Lung microvascular endothelial cell (primary cell): ENCODE measurements around the gene BRD3OS. TPM values are rescaled to one million over a fixed set of nuclear protein-coding genes. Genes with fewer than 3 reads are reported as not detected.

Experiments
- DNase-seq, 2 donors: peaks; one replicate each; pipeline versions ENCODE4 v3.0.0 to v3.0.0-alpha.2; 2010; ENCODE audit warnings: low read depth in 2 of 2
- total RNA-seq: library from RNA; depleted of rRNA; stranded (reverse); fragments of >200 nt; gene quantifications from 2 replicates; pipeline ENCODE4 v1.2.1, GENCODE V29; 2014

BRD3OS gene
- total RNA-seq, 1 donor from 2014 or later, result 4.8 TPM

DNA sequence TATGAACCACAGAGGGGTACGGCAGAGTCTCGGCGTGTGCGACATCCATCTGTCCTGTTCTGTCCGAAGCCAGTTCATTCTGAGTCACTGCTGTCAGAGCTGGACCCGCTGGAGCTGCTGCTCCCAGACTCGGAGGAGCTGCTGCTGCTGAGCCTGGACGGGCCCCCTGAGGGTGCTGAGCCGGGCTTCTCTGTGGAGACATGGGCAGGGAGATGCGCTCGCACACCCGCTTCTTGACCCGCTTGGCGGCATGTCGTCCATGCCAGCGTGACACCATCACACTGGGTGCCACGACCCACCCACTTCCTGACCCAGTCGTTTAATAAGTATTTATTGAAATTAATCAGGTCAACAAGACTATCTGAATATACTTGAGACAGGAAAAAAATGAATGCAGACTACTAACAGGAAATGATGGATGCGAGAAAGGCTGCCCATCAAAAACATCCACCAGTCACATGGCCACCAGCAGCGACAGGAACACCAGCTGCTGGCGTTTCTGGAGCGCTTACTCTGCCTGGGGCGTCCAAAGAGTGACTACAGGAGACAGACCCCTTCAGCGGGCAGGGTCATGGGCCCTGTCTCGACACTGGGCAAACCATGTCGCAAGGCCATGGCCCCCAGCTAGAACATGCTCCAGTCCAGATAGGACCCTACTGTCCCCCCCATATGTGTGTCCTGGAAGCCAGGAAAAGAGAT lies 8.4 kb downstream of the BRD3OS start:
- no peak for DNase-seq

DNA sequence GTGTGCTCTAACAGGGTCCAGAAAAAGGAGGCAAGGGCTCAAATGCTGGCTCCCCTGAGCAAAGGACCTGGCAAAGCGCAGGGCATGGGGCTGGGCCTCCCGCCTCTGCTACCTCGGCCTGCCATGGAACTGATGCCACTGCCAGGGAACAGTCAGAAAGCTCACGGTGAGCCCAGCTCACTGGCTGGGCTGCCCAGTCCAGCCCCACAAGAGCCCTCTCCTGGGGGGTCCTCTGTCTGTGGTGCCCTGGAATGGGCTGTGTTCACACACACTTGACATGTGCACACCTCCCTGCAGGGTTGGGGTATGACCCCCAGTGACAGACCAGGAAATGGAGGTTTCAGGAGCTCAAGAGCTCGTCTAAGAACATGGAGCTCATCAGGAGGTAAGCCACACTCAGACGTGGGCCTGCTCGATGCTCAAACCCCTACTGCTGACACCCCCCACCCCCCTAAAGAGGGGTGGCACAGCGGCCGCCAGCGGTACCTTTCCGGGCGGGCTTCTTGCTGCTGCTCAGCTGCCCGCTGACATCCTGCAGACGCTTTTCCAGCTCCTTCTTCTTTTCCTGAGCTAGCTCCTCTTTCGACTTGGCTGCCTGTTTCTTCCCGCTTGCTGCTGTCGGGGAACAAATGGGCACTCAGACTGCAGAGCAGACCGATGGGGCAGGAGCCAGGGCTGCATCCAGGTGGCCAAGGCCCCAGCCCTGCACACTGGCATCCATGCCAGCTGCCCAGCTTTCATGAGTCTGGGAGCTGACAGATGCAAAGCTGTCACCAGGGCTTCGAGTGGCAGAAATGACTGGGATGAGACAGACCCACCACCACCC lies 9.1 kb downstream of the BRD3OS start:
- no peak for DNase-seq

DNA sequence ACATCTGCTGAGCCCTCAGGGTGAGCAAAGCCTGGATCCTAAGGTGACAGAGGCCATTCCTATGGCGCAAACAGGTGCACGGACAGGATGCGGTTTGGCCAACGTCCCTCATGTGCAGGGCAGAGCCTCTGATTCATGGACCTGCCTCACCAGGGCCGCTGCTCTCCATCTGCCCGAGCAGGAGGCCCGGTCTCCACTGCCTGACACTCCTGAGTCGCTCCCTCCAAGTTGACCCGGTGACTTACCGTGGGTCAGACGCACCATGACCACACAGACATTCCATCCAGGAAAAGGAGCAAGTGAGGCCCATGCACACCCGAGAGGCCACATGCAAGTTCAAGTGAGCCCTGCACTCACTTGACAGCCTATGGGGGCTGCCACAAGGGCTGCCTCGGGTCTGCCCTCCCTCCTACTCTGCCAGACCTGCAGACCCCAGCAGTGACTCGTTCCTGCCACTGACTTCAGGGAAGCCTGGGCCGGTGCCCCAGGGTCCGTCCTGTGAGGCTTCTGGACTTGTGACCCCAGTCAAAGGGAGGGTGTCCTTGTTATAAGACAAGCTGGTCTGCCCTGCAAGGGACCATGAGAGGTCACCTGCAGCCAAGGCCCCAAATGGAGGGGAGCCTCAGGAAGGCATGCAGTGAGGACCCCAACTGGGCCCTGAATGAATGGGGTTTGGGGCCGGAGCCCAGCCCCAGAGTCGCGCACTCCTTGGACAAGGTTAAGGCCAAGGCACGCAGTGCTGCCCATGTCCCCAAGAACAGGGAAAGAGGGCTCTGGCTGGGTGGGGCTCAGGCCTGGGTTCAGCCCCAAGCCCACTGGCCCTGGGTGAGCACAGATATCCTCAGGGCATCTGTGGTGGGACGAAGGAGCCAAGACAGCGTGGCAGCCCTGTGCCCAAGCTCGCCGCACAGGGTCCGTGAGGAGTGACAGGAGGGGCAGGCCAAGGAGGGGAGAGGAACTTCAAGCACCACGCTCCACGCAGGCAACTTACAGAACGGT lies 10.1 kb downstream of the BRD3OS start:
- no peak for DNase-seq

GRCh38 chr9:134036130-134036529 lies 10.8 kb downstream of the BRD3OS start:
- no peak for DNase-seq

- DNase-seq, result no peak
Observed at GRCh38 chr9:134037641-134038040, 12.4 kb downstream of the BRD3OS start.

DNA sequence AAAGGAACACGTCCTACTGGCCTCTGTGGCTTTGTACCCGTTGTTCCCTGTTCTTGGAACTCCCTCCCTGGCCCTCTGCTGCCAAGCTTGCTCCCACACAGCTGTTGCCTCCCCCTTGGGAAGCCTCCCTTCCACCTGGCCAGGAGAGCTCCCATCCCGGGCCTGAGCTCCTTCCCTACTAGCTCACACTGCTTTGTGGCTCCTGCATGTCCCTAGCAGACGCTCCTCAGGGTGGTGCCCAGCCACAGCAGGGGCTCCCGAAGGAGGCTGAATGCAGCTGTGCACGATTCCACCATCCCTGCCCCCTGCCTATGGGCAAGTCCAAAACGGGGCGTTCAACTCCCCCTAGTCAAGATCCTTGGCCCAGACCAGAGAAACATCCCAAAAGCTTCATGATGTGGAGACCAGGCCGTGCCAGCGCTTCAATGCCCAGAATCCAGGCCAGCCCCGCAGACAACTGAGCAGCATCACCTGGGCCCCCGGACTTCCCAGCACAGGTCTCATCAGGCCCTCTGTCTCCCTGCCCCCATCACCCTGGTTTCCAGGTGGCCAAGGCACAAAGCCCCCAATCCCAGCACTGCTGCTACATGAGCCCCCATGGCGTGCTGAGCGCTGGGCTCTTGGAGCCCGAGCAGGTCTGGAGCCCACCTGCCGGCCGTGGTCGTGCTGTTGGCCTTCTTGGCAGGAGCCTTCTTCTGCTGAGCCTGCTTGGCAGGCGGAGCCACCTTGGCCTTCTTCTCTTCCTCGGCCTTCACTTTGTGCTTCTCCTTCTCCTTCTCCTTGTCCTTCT lies 14.3 kb downstream of the BRD3OS start:
- DNase-seq, result no peak

GRCh38 chr9:134040176-134040565 lies 14.9 kb downstream of the BRD3OS start:
- DNase-seq, result no peak

GRCh38 chr9:134040781-134041648 lies 15.7 kb downstream of the BRD3OS start:
- no peak for DNase-seq

DNA sequence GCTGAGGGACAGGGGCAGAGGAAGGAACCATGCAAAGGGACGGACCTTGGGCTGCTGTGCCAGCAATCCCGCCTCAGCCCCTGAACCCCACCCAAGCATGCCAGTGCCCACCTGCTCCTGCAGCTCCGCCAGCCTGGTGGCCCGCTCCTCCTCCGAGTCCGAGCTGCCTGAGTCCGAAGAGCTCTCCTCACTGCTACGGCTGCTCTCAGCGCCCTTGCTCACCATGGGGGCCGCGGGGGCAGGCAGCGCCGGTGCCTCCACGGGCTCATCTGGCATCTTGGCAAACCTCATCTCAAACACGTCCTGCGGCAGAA lies 16.3 kb downstream of the BRD3OS start:
- DNase-seq, result no peak

DNA sequence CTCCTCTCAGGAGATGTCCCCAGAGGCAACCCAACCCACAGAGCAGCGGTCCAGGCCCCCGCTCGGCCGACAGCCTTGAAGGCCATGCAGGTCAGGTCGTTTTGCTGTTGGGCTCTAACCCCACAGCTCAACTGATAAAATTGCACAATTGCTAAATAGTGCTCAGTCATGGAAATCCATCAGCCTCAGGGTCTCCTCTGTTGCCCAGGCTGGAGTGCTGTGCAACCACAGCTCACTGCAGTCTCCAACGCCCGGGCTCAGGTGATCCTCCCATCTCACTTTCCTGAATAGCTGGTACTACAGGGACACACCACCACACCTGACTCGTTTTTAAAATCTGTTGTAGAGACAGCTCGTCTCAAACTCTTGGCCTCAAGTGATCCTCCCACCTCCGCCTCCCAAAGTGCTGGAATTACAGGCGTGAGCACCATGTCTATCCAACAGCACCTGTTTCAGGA lies 18.3 kb downstream of the BRD3OS start:
- no peak for DNase-seq

DNA sequence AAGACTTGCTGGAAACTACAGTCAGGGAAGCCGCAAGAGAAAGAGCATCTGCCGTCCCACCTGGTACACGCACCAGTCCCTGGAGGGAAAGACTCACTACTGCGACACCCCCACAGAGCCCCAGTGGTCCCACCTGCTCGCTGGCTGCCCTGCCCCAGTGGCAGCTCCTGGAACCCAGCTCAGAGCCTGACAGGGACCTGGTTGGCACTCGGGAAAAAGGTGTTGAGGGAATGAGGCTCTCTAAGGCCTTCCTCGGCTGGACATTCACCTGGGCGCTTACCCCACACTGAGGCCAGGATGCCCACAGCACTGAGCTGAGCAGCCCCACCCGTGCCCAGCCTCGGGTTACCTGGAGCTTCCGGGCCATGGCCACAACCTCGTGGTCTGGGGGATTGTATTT lies 19.7 kb downstream of the BRD3OS start:
- no peak for DNase-seq

- DNase-seq, result no peak
Observed at GRCh38 chr9:134045841-134046544, 20.7 kb downstream of the BRD3OS start.

GRCh38 chr9:134046894-134047681 lies 21.8 kb downstream of the BRD3OS start:
- DNase-seq, result no peak

- no peak for DNase-seq
Observed at GRCh38 chr9:134047868-134048581, 22.7 kb downstream of the BRD3OS start.

GRCh38 chr9:134048582-134048968 lies 23.3 kb downstream of the BRD3OS start:
- no peak for DNase-seq

- no peak for DNase-seq
Observed at GRCh38 chr9:134049236-134049635, 24.0 kb downstream of the BRD3OS start.

DNA sequence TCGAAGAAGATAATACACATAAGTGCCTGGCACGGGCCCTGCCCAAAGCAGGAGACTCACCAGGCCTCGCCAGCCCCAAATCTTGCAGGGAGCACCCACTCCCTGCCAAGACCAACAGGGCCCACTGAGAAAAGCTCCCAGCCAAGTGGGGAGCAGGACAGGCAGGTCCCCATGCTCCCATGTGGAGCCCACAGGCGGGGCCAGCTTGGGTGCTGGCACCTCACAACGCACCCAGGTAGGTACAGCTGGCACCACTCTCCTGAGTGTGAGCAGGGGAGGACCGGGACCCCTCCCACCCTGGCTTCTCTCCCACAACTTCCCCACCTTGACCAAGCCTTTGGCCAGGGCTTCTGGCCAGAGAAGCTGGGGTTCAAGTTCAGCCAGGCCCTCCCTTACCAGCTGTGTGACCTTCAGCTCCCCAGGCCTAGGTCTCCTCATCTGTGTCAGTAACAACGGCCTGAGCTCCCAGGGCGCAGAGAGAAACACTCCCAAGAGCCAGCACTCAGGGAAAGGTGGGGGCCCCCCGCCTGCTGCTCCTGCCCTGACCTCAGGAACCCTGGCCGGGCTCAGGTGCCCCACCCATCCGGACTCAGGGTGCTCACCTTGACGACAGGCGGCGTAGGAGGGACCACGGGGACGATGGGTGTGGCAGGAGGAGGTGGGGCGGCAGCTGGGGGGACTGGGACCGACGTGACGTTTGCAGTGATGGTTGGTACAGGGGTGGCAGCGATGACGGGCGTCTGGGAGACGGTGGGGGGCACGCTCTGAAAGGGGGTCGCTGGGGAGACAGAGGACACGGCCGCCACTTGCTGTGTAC lies 24.7 kb downstream of the BRD3OS start:
- DNase-seq, result no peak
